Activated CD8-positive, alpha-beta memory T cell treated with anti-CD3 and anti-CD28 coated beads, Interleukin-2, amount 50 U/mL, for 48 hours (primary cell): ENCODE results near the gene MYORG.
"Not testable (repeated sequence)": the region's sequence is repeated elsewhere in the genome, so short reads cannot be mapped to it uniquely, and the experiment has no call there.

Experiments
- DNase-seq: peaks from one replicate; pipeline ENCODE4 v3.0.0-alpha.2; 2020

MYORG gene

DNA sequence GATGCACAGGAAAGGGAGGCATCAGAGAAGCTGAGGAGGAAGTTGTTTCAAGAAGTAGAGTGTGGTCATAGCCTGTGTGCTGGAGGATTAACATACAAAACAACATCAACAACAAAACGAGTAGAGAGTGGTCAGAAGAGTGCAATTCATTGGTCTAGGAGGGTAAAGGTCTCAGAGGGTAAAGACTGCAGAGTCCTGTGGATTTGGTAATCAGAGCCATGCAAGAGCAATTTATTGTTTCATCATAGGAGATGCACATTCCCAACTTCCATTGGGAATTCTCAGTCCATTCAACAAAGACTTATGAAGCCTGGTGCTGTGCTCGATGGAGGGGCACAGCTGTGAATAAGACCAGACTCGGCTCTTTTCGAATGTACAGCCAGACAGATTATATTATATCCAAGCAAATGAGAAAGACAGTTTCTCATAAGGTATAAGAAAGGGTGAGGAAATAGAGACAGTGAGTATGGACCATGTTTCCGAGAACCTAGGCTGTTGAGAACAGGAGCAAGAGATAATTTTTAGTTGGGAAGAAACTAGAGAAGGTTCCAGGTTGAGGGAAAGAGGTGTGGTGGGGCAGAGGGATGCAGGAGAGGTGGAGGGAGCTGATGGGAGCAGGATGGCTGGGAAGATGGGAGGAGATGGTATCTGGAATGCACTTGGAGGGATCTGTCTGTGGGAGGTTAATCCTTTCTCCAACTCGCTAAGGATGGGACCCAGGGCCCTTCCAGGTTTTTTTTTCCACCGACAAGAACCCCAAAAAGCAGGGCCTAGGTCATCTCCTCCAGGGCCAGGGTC lies 7.9 kb upstream of the MYORG start:
- DNase-seq = no peak

- DNase-seq = peak; percentile 29
These were observed 7.2 kb upstream of the MYORG start for GRCh38 chr9:34383904-34384303.

DNA sequence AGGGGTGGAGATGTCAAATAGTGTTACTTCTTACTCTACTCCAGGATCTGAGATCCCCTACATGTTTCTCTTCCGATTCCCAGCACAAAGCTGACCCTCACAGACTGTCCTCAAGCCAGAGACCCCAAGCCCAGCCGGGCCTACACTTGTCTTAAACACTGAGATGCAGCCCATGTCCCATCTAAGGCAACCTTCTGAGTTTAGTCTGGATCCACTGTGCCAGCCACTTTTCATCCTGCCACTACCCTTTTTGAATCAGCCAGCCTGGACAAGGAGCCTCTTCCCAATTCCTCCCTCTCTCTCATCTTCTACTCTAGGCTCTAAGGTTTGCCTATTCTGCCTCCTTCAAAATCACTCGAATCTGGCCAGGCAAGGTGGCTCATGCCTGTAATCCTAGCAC lies 6.2 kb upstream of the MYORG start:
- DNase-seq = peak; percentile 26

- DNase-seq = no peak
These were observed 5.4 kb upstream of the MYORG start for GRCh38 chr9:34382054-34382453.

DNA sequence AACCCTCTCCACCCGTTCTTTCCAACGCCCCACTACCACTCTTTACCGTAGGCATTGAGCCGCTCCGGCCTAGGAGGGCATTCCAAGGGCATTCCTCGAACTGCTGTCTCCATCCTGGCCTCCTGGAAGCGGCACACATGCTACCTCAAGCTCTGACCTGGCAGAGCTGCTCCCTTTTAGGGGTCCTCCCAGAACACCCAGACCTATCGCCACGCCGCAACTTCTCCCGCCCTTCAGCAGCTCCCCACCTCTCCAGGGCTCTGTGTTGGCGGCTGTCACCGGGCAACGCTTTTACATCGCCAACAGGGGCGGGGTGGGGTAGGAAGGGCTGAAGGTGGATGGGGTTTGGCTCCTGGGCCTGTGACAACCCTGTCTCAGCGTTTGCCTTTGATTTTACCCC lies 4.6 kb upstream of the MYORG start:
- DNase-seq = no peak

DNA sequence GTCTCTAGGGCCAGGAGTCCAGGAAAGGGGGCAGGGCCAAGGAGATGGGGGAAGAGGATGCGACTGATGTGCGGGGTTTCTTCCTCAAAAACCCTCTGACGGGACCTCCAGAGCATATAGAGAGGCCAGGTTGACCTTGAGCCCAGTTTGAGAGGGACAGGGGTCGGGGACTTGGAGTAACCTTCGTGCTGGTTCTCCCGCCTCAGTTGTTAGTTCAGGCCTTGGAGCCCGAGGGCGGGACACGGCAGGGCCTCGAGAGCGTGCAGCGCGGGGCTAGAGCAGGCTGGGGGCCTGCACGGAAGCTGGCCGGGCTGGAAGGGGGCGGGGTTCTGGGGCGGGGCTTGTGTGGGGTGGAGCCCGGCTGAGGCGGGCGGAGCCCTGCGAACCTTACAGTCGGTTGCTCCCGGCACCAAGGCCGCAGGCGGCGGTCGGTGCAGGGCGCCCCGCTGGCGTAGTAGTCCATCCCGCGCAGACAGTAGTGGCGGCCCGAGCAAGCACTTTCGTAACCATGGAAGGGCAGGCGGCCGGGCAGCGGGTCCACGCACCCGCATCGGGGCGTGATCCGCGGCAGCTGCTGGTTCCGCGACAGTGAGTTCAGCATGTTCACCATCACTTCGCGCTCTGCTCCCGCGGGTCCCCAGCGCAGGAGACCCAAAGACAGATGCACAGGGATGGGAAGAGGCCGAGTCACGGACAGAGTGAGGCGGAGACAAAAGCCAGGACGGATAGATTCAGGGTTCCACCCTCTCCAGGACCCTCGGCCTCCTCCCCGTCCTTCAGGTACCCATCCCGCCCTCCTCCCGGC lies 4.0 kb upstream of the MYORG start:
- DNase-seq = peak; percentile 87

- DNase-seq = peak; percentile 63
These were observed 3.4 kb upstream of the MYORG start for GRCh38 chr9:34380034-34380510.

DNA sequence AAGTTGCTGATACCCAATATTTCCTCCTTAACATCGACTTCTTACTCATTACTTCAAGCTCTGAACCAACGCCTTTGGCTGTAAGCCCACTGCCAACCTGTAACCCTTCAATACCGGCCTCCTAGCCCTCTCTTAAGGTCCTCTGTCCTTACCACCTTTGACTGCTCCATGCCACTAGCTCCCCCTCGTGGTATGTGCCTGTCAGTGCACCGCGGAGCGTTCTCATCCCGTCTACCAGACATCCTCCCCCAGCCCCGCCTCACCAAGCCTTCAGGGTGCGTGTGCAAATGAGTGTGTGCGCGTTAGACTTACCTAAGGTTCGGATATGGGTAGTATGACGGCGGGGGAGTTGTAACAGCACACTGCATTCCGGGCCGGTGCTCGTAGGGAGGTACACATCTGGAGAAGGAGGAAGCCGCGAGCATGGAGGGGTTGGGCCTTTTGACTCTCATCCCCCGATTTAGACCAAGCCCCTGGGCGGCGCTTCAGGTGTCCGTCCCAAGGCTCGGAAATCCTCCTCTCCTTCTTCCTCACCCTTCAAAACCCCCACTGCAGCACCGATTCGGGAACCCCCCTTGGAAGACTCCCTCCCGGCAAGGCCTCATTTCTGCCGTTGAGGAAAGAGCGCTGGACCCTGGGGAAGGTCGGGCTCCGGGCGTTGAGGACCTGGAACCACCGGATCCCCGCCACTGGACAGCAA lies 2.8 kb upstream of the MYORG start:
- DNase-seq = peak; percentile 94

- no peak for DNase-seq
These were observed 1.8 kb upstream of the MYORG start for GRCh38 chr9:34378376-34379060.

DNA sequence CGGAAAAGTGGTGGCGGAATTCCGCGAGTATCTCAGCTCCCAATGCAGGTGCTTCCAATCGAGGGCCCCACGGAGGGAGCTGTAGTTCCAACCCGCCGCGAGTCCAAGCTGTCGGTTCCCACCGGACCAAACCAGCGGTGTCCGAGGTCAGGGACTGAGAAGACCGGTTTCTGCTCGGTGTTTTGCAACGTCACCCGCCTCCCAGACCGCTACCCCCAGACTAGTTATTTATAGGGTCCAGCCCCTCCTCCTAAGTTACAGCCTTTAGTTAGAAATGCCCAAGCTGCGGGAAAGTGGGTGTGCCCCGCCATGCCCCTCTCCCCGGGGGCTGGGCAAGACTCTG lies 677 bp upstream of the MYORG start:
- no peak for DNase-seq

DNA sequence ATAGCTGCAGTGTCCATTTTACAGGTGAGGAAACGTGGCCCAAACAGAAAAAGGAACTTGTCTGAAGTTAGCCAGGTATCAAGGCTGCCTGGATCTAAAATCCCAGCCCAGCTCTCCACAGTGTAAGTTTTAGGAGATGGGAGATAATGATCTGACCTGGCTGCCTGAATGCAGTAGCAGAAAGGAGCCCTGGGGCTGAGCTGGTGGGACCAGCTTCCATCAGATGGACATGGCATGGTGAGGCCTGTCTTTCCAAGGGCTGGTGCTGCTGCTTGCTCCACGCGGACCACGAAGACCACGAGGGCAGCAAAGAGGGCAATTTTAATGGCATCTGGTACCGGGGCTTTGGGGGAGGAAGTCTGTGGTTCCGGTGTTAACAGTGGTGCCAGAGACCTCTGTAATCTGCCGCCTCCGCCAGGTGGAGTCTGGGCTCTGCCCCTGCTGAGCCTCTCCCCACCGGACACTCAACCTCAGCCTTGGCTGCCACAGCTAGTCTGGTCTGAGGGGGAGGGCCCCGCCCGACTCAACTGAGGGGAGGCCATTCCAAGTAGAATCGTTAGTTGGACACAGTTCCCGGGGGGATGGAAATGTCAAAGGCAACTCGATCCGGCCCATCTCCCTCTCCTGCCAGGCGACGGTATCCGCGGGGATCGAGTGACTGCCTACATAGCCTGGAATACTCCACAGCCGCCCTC lies 650 bp downstream of the MYORG start:
- peak; percentile 75 for DNase-seq

- DNase-seq = no peak
These were observed 1.7 kb downstream of the MYORG start for GRCh38 chr9:34374905-34375552.

GRCh38 chr9:34374339-34374738 lies 2.4 kb downstream of the MYORG start:
- no peak for DNase-seq

GRCh38 chr9:34373749-34374148 lies 2.9 kb downstream of the MYORG start:
- DNase-seq = no peak

DNA sequence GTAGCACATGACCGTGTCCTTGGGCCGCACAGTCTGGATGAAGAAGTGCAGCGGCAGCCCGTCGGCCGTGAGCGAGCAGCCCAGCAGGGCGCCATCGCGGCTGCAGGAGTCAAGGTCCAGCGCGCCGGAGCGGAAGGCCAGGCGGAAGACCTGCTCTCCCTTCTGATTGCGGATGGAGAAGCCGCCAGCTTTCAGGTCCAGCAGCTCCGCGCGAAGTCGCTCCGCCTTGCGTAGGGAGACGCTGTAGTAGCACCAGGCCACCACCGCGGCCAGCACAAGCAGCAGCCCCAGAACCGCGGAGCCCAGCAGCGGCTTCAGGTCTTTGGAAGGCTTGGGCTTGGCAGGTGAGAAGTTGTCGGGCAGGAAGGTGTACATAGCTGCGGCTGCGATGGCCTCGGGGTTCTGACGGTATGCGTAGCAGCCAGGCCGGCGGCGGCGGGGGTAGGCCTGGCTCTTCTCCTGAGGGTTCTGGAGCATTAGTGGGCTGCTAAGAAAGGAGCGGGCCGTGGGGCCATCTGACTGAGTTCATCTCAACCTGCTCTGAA lies 4.2 kb downstream of the MYORG start:
- no peak for DNase-seq

DNA sequence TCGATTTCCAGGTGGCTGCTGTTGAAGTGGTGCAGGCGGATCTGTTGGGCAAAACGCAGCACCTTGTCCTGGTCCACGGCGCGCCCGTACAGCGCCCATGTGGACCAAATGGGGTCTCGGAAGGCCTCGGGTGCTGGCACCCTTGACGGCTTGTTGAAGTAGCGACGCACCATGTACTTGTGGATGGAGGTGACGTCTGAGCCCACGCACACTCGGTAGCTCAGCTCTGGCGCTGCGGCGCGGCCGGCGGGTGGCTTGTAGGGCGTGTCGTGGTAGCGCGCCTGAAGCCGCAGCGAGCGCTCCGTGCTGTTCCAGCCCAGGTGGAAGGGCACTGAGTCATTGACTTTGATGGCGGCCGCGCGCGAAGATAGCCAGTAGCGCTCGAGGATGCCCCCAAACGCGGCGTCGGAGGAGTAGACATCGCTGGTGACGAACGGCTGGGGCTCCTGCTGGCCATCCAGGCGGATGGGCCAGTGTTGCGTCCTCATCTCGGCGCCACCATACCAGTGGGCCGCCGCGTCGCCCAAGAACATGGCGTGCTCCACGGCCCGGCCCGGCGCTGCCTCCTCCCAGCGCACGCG lies 4.7 kb downstream of the MYORG start:
- DNase-seq = no peak

DNA sequence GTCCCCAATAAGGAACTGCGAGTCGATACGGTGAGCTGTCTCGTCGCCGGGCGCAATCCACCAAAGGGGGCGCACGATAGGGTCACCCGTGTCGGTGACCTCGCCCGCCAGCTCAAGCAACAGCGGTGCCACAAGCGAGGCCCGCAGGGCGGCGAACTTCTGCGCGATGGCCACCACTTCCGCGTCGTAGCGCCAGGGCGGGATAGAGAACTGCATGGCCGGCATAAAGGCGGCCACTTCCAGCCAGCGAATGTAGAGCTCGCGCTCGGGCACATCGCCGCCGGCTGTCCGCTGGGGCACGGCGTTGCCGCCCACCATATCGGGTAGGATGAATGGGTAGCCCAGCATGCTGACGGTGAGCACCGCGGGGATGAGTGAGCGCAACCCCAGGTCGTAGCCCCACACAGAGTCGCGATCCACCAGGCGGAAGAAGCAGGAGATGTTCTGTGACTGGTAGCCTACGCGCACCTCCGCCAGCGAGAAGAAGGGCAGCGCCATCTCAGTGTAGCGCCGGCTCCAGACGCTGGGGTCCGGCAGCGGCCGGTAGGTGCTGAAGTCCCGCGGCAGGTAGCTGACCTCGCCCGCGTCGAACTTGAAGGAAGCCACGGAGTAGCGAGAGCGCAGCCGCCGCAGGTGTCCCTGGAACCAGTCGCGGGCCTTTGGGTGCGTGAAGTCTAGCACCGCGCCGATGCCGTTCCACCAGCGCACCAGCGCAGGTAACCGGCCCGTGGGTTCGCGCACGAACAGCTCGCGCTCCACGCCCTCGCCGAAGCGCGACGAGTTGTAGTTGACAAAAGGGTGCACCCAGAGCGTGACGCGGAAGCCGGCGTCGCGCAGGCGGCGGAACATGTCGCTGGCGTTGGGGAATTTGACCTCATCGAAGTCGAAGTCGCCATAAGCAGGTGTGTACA lies 5.5 kb downstream of the MYORG start:
- DNase-seq = no peak

DNA sequence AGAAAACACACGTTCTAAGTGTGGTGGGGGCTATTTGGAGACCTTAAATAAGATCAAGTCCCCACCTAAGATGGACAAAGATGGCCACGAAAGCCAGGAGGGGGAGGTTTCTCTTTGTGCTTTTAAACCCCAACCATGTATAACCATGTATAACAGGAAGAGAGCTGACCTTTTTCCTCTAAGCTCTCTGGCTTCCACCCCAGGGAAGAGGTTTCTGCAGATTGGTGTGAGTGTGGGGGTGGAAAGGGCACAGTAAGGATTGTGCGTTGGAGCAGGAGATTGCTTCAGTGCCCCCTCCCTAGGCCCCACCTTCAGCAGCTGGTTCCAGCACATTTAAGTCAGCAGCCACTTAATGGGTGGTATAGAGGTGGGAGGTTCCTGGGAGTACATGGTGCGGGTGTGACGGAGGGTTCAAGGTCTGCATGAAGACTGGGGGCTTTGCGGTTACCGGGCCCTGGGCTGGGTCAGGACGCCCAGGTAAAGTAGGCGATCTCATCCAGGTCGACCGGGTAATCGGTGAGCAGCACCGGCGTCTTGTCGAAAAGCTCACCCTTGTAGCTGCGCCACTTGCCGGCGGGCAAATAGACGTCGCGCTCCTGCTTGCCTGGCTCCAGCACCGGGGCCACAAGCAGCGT lies 6.2 kb downstream of the MYORG start:
- DNase-seq = no peak

GRCh38 chr9:34369636-34370035 lies 7.1 kb downstream of the MYORG start:
- DNase-seq = no peak

DNA sequence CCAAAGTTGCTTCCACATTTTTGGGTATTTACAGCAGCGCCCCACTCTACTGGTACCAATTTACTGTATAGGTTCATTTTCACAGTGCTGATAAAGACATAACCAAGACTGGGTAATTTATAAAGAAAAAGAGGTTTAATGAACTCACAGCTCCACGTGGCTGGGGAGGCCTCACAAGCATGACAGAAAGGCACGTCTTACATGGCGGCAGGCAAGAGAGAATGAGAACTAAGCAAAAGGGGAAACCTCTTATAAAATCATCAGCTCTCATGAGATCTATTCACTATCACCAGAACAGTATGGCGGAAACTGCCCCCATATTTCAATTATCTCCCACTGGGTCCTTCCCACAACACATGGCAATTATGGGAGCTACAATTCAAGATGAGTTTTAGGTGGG lies 7.9 kb downstream of the MYORG start:
- not testable (repeated sequence) for DNase-seq
